Adipocyte (in vitro differentiated cells): Measurements from ENCODE around the gene FSCN2.

Experiments
- DNase-seq: peaks from one replicate; pipeline ENCODE4 v3.0.0-alpha.2; 2015; ENCODE audit warnings: low read depth
- H3K27me3 ChIP-seq: replicated peaks from 2 replicates; pipeline ENCODE4 v1.7.0; 2013; ENCODE audit warnings: mild to moderate bottlenecking, low read length, moderate library complexity; ENCODE audit not compliant: control insufficient read depth, insufficient read depth
- H3K36me3 ChIP-seq: 2 replicates; pipeline ENCODE4 v1.7.0; 2013; ENCODE audit warnings: low read length, mild to moderate bottlenecking, moderate library complexity; ENCODE audit not compliant: control insufficient read depth, insufficient read depth, severe bottlenecking
- H3K4me1 ChIP-seq: 2 replicates; pipeline ENCODE4 v1.7.0; 2013; ENCODE audit warnings: mild to moderate bottlenecking, low read length, moderate library complexity; ENCODE audit not compliant: control insufficient read depth, insufficient read depth
- H3K4me3 ChIP-seq: 2 replicates; pipeline ENCODE4 v1.7.0; 2013; ENCODE audit warnings: mild to moderate bottlenecking, low read length, moderate library complexity
- H3K9ac ChIP-seq: 2 replicates; pipeline ENCODE4 v1.7.0; 2013; ENCODE audit warnings: mild to moderate bottlenecking, low read length, moderate library complexity
- H3K9me3 ChIP-seq: 2 replicates; pipeline ENCODE4 v1.7.0; 2013; ENCODE audit warnings: mild to moderate bottlenecking, low read length, moderate library complexity; ENCODE audit not compliant: control insufficient read depth

Gene FSCN2

DNA sequence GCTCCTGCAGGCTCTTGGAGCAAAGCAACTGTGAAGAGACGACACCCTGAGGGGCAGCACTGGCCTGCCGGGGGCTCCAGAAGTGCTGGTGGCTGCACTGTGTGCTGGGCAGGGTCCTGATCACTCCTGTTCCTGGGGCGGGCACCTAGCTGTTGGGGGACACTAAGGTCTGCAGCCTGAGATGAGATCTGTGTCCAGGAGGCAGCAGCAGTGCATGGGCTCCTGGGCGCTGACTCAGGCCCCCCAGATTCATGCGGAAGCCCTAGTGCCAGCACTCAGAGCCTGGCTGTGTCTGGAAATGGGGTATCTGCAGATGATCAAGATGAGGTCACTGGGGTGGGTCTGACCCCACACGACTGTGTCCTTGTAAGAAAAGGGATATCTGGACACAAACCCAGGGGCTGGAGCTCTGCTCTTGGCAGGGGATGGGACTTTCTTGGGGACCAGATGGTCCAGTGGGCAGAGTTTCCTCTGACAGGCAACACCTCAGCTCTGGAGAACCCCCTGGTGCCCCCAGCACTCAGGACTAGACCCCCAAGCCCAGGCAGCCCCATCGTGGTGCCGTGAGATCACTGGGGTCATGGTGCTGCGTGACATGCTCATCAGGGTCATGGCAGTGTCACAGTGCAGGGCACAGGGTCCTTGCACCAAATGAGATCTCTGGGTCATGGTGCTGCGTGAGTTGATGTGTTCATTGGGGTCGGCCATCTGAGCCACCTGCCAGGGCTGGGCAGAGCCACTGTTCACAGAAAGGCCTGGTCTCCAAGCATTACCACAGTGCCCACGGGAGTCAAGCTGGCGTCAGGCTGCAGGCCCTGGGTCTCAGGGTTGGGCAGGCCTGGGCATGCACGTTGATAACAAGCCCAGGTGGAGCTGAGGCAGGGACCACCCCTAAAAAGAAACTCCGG lies 14.5 kb downstream of the FSCN2 start:
- H3K4me3 ChIP-seq = no peak overlapping the region
- no peaks in the 10 kb centered on the region for H3K27me3 ChIP-seq
- H3K9me3 ChIP-seq = no peaks in the 10 kb centered on the region
- DNase-seq = no peak
- H3K4me1 ChIP-seq = no peaks in the 10 kb centered on the region
- no peak overlapping the region for H3K9ac ChIP-seq
- H3K36me3 ChIP-seq = peaks cover 59% of the 10 kb centered on the region

DNA sequence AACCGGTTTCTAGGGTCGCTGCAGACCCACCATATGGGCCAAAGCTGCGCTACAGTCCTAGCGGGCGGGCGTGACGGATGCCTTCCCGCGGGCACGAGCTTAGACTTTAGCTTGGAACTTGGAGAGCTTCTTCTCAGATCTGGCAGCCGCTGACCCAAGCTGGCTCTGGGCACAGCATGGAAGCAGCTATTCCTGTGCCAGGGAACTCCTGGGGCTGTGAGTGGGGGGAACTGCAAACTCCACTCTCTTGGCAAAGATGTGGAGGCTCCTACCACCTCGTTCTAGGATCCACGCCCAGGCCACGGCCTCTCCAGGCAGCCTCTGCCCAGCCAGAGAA lies 15.1 kb downstream of the FSCN2 start:
- Histone ChIP-seq H3K4me3 (no peak overlapping the region), H3K4me1 (no peaks in the 10 kb centered on the region), H3K9ac (no peak overlapping the region), H3K36me3 (peaks cover 64% of the 10 kb centered on the region), H3K9me3 (no peaks in the 10 kb centered on the region), H3K27me3 (no peaks in the 10 kb centered on the region)
- DNase-seq = no peak

DNA sequence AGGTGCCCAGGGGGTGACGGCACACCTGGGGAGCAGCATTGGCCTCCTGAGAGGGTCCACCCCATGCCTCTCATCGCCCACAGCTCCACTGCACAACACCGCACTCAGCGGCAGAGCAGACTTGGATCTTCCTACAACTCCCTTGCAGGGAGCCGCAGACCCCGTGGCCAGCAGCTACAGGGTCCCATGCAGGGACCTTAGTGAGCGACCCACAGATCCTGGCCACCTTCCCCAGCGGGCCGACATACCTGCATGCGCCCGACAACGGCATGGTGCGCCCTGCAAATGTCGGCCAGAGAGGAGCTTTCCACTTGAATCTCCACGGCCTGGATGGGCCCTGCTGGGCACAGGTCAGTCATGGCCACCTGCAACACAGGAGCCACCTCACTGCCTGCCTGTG lies 15.6 kb downstream of the FSCN2 start:
- Histone ChIP-seq H3K36me3 (peaks cover 67% of the 10 kb centered on the region), H3K9me3 (no peaks in the 10 kb centered on the region), H3K4me3 (no peak overlapping the region), H3K4me1 (no peaks in the 10 kb centered on the region), H3K9ac (no peak overlapping the region), H3K27me3 (no peaks in the 10 kb centered on the region)
- DNase-seq = no peak

DNA sequence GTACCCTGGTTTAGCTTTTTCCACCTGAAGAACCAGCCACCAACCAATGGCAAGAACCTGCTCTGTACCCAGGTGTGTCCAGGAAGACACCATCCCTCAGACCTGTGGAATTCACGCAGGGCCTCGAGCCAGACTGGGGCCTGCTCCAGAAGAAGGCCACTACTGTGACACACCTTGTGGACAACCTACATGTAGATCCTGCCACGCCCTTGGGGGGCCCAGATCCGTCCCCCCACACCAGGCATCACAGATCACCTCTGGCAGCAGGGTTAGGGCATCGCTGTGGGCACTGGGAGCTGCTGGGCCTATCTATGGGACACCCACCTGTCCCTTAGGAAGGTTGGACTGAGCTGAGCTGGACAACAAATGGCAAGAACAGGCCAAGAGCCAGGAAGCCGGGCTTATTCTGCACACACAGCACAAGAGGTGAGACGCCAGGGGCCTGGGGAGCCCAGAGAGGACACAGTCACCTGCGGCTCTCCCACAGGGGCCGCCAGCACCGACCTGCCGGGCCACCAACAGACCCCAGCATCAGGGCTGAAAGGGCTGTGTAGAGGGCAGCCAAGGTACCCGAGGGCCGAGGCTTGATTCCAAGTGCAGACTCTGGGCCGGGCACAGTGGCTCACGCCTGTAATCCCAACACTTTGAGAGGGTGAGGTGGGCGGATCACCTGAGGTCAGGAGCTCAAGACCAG lies 16.3 kb downstream of the FSCN2 start:
- DNase-seq = no peak
- H3K4me1 ChIP-seq = no peaks in the 10 kb centered on the region
- H3K9ac ChIP-seq = no peak overlapping the region
- peaks cover 72% of the 10 kb centered on the region for H3K36me3 ChIP-seq
- no peaks in the 10 kb centered on the region for H3K9me3 ChIP-seq
- H3K4me3 ChIP-seq = no peak overlapping the region
- no peaks in the 10 kb centered on the region for H3K27me3 ChIP-seq

DNA sequence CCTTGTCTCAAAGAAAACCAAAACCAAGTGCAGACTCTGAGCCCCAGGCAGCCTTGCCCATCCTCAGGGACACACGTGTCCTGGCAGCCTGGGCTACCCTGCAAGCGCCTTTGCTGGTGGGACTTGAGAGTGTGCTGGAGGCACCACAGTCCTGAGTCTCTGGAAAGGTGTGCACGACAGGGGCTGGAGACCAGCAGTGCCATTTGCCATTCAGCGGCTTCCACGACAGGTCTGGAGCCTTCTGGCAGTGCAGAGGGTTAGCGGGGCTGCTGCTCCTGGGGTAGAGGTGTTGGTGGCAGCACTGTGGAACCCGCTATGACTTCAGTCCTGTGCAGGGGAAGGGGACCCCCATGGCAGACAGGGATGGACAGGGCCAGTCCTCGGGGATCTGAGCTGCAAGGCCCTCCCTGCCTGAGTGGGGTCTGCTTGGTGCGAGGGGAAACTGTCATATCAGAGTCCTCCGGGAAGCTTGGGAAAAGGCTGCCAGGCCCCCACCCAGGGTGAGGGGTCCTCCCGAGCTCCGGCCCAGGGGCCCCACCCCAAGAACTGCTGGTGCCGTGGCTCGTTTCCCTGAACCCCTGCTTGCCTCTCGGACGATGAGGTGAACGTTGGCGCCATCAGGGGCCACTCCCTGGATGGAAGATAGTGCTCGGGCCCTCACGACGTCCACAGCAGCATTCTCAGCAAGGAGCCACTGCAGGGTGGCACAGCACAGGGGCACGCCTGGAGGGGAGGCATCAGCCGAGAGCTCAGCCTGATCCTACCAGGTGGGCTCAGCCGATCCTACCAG lies 17.2 kb downstream of the FSCN2 start:
- H3K36me3 ChIP-seq = peaks cover 78% of the 10 kb centered on the region
- H3K27me3 ChIP-seq = no peaks in the 10 kb centered on the region
- H3K4me3 ChIP-seq = no peak overlapping the region
- H3K4me1 ChIP-seq = no peaks in the 10 kb centered on the region
- H3K9me3 ChIP-seq = no peaks in the 10 kb centered on the region
- no peak overlapping the region for H3K9ac ChIP-seq
- no peak for DNase-seq

DNA sequence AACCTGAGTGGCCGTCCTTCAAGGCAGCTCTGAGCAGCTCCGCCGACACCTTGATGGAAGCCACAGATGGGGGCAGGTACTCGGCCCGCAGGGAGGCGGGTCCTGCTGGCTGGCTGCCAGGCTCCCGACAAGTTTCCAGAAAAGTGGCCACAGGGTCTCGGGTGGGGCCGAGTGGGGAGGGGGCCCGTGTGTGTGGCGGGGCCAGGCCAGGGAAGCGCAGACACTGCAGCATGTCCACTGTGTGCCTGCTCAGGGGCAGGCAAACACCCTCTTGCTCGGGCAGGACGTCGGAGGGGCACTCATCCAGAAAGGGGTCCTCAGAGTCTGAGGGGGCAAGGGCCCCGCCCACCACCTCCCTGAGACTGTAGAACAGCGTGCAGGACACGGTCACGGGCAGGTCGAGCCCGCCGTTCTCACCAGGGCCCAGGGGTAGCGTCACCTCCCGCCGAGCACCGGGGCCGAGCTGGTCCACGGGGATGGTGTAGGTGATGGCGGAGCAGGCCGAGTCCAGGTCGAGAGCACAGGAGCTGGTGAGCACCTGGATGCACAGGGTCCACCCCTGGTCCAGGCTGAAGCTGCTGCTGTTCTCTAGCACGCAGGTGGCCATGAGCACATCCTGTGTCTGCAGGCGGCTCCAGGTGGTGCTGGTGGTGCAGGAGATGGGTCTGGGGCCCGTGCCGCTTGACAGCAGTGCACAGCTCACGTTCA lies 18.9 kb downstream of the FSCN2 start:
- Histone ChIP-seq H3K27me3 (no peaks in the 10 kb centered on the region), H3K36me3 (peaks cover 74% of the 10 kb centered on the region), H3K9ac (no peak overlapping the region), H3K4me3 (no peak overlapping the region), H3K9me3 (no peaks in the 10 kb centered on the region), H3K4me1 (peaks cover 7% of the 10 kb centered on the region)
- DNase-seq = no peak

DNA sequence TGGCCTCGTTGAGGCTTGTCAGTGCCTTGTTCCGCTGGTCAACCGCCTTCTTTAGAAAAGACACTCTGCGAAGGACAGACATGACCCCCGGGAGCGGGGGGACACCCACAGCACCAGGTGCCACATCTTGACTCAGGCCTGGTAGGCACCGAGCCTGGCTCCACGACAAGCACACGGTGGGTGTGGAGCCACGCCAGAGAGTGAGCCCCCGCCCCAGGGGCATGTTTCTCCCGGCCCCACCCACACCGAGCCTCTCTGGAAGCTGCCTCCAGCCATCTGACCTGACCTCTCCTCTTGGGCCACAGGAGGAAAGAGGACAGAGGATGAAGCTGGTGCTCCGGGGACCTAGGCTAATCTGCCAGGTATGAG lies 19.4 kb downstream of the FSCN2 start:
- no peak overlapping the region for H3K4me3 ChIP-seq
- peaks cover 7% of the 10 kb centered on the region for H3K4me1 ChIP-seq
- H3K9me3 ChIP-seq = no peaks in the 10 kb centered on the region
- H3K9ac ChIP-seq = no peak overlapping the region
- peaks cover 71% of the 10 kb centered on the region for H3K36me3 ChIP-seq
- no peaks in the 10 kb centered on the region for H3K27me3 ChIP-seq
- DNase-seq = no peak

DNA sequence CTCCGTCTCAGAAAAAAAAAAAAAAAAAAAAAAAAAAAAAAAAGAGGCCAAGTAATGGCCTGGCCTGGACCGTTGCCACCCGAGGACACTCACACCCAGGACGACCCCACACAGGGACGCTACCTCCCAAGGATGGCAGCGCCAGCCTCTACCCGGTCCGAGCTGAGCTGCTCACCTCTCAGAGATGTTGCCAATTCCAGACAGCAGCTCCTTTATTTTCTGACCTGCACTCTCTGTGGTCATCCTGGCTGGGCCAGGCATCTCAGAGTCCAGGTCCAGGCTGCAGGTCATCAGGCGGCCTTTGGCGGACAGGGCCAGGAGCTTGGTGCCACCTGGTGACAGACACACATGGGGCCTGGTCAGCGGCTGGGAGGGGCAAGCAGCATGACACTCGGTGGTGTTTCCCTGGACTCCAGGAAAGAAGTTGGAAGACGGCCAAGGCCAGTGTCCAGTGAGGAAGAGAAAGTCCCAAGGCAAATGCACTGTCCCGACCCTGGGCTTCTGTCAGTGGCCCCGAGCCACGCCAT lies 20.9 kb downstream of the FSCN2 start:
- no peak overlapping the region for H3K4me3 ChIP-seq
- H3K36me3 ChIP-seq = peaks cover 57% of the 10 kb centered on the region
- no peak for DNase-seq
- no peaks in the 10 kb centered on the region for H3K9me3 ChIP-seq
- H3K9ac ChIP-seq = no peak overlapping the region
- peaks cover 21% of the 10 kb centered on the region for H3K4me1 ChIP-seq
- H3K27me3 ChIP-seq = no peaks in the 10 kb centered on the region

DNA sequence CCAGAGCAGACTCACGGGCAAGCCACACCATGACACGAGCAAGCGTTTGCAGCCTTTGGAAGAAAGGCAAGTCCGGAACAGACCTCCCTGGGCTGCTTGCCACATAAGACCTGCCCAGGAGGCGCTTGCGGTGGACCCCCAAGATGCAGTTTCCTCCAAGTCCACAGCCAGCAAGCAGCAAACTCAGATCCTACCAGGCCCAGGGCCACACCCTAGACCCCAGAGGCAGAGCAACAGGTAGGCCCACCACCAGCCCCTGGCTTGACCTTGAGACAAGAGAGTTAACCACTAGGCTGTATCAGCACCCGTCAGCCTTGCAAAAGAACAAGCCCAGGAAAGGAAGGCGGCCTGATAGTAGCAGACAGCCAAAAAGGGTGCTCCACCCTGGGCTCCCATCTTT lies 21.6 kb downstream of the FSCN2 start:
- Histone ChIP-seq H3K4me3 (no peak overlapping the region), H3K36me3 (peaks cover 51% of the 10 kb centered on the region), H3K9ac (no peak overlapping the region), H3K27me3 (no peaks in the 10 kb centered on the region), H3K9me3 (no peaks in the 10 kb centered on the region), H3K4me1 (peaks cover 23% of the 10 kb centered on the region)
- DNase-seq = no peak

DNA sequence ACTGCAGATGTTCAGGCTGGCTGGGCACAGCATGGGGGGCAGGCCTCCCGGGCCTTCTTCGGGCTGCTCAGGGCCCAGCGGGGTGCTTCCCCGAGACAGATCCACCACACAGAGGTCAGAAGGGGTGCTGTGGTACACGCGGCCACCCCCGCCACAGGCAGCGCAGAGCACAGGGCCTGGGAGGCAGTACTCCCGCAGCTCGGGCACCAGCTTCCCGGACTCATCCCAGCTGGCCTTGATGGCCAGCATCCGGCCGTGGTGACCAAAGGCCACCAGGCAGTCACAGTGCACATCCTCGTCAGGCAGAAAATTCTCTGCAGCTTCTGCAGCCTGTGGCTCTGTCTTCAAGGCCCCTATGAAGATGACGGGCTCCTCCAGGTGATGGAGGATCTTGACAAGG lies 22.1 kb downstream of the FSCN2 start:
- no peak overlapping the region for H3K4me3 ChIP-seq
- peaks cover 47% of the 10 kb centered on the region for H3K36me3 ChIP-seq
- no peaks in the 10 kb centered on the region for H3K9me3 ChIP-seq
- no peak overlapping the region for H3K9ac ChIP-seq
- H3K4me1 ChIP-seq = peaks cover 23% of the 10 kb centered on the region
- no peak for DNase-seq
- H3K27me3 ChIP-seq = no peaks in the 10 kb centered on the region
